Endothelial cell of umbilical vein (primary cell): Measurements from ENCODE around the gene MATN1. TPM values are rescaled to one million over a fixed set of nuclear protein-coding genes. Genes with fewer than 3 reads are reported as not detected.

Experiments
- BruUV-seq: library from RNA; stranded (reverse); fragments of 400-500 nt; replicated peaks from 2 replicates; lab custom pipeline; 2021; lab: Mats Ljungman, UMichigan
- CTCF ChIA-PET: fragments of 300-600, 350-600 bp; sonication (Branson Sonifier 250); formaldehyde crosslinking; loops from one replicate; lab custom pipeline; 2021; ENCODE audit warnings: antibody characterized with exemption, inconsistent platforms; lab: Charles Lee
- POLR2A ChIA-PET: fragments of 300-600, 350-600 bp; sonication (Branson Sonifier 250); formaldehyde crosslinking; loops from one replicate; lab custom pipeline; 2021; ENCODE audit warnings: antibody characterized with exemption, inconsistent platforms; lab: Charles Lee
- DNase-seq: peaks from one replicate; pipeline ENCODE4 v3.0.0-alpha.2; 2011; ENCODE audit warnings: low read depth, low spot score
- FAIRE-seq: peaks from 2 replicates; lab custom pipeline; 2011; peaks lifted over from hg19 to GRCh38; lab: Jason Lieb, UNC
- H2AFZ ChIP-seq: 2 replicates; pipeline ENCODE4 v1.6.0; 2012; ENCODE audit warnings: low read depth, low read length, control low read depth, inconsistent platforms
- H3K27ac ChIP-seq: 2 replicates; pipeline ENCODE4 v1.5.1; 2011; ENCODE audit warnings: low read depth, mild to moderate bottlenecking, control low read depth, low read length, moderate library complexity; ENCODE audit not compliant: insufficient read depth
- H3K27me3 ChIP-seq, 2 experiments: 2 replicates each; pipeline versions ENCODE4 v1.6.0 to v1.6.1; 2011; ENCODE audit warnings: low read length in 2 of 2, mixed read lengths in 1 of 2; ENCODE audit not compliant: control insufficient read depth in 2 of 2, insufficient read depth in 2 of 2
- H3K36me3 ChIP-seq, 2 experiments: 2 replicates in 1 of 2; 3 replicates in 1 of 2; pipeline ENCODE4 v1.5.1; 2011; ENCODE audit warnings: low read length in 2 of 2, mild to moderate bottlenecking in 1 of 2, moderate library complexity in 1 of 2; ENCODE audit not compliant: control insufficient read depth in 2 of 2, insufficient read depth in 2 of 2; ENCODE audit errors: extremely low read depth in 1 of 2
- H3K4me1 ChIP-seq: 3 replicates; pipeline ENCODE4 v1.5.1; 2011; ENCODE audit warnings: mild to moderate bottlenecking, low read length; ENCODE audit not compliant: control insufficient read depth, insufficient read depth; ENCODE audit errors: extremely low read depth
- H3K4me2 ChIP-seq: 2 replicates; pipeline ENCODE4 v1.6.1; 2011; ENCODE audit warnings: low read length, control low read depth, mixed read lengths; ENCODE audit not compliant: insufficient read depth
- H3K4me3 ChIP-seq, 3 experiments: fragments of 200-600 bp in 1 of 3; sonication (generic), shearing (Covaris generic) in 1 of 3; replicated peaks in 1 of 3; 2 replicates each; pipeline ENCODE4 v1.5.1; 2011 to 2016; ENCODE audit warnings: control low read depth in 3 of 3, low read length in 3 of 3, mild to moderate bottlenecking in 2 of 3, inconsistent platforms in 1 of 3, low read depth in 1 of 3, moderate library complexity in 1 of 3; ENCODE audit not compliant: insufficient read depth in 1 of 3
- H3K79me2 ChIP-seq: 2 replicates; pipeline ENCODE4 v1.6.0; 2012; ENCODE audit warnings: low read length, inconsistent platforms; ENCODE audit not compliant: control insufficient read depth, insufficient read depth
- H3K9ac ChIP-seq: replicated peaks from 2 replicates; pipeline ENCODE3; 2011; ENCODE audit warnings: low read length, control low read depth; ENCODE audit not compliant: insufficient read depth; ENCODE audit errors: extremely low read depth
- H3K9me1 ChIP-seq: replicated peaks from 3 replicates; pipeline ENCODE4 v1.6.0; 2011; ENCODE audit warnings: mild to moderate bottlenecking, low read length; ENCODE audit not compliant: control insufficient read depth, insufficient read depth; ENCODE audit errors: extremely low read depth
- H3K9me3 ChIP-seq: replicated peaks from 2 replicates; pipeline ENCODE4 v1.5.1; 2012; ENCODE audit warnings: low read length, inconsistent platforms; ENCODE audit not compliant: control insufficient read depth, insufficient read depth
- H4K20me1 ChIP-seq: replicated peaks from 2 replicates; pipeline ENCODE3; 2011; ENCODE audit warnings: mild to moderate bottlenecking, low read length; ENCODE audit not compliant: control insufficient read depth, insufficient read depth; ENCODE audit errors: extremely low read depth
- EZH2 ChIP-seq: IDR thresholded peaks from 2 replicates; pipeline ENCODE4 v1.6.1; 2012; ENCODE audit warnings: borderline replicate concordance, low read depth, mild to moderate bottlenecking, moderate library complexity, low read length, inconsistent platforms; ENCODE audit not compliant: severe bottlenecking
- FOS ChIP-seq: IDR thresholded peaks from 2 replicates; pipeline ENCODE4 v1.6.1; 2011; ENCODE audit warnings: mild to moderate bottlenecking, low read length, moderate library complexity, borderline replicate concordance; ENCODE audit not compliant: insufficient read depth
- GATA2 ChIP-seq: IDR thresholded peaks from 2 replicates; pipeline ENCODE4 v1.7.0; 2011; ENCODE audit warnings: low read depth, mild to moderate bottlenecking, moderate library complexity, mixed read lengths, low read length; ENCODE audit not compliant: insufficient read length, insufficient read depth
- JUN ChIP-seq: IDR thresholded peaks from 2 replicates; pipeline ENCODE4 v1.6.1; 2011; ENCODE audit warnings: borderline replicate concordance, low read depth; ENCODE audit not compliant: insufficient read length, insufficient read depth
- MYC ChIP-seq: IDR thresholded peaks from one replicate; pipeline ENCODE4 v1.6.1; 2011; ENCODE audit warnings: mild to moderate bottlenecking, low read depth, low read length
- POLR2A ChIP-seq: IDR thresholded peaks from 2 replicates; pipeline ENCODE4 v1.6.1; 2012; ENCODE audit warnings: low read depth, mild to moderate bottlenecking, control low read depth, low read length
- POLR2AphosphoS5 ChIP-seq: IDR thresholded peaks from 2 replicates; pipeline ENCODE4 v1.6.1; 2012; ENCODE audit warnings: low read depth, mild to moderate bottlenecking, control low read depth, low read length, moderate library complexity; ENCODE audit not compliant: insufficient read depth
- dilution Hi-C: fragments of 300-500 bp; cut with MboI; formaldehyde crosslinking; loops from one replicate; pipeline ENCODE4 v1.15.0; 2019; ENCODE audit warnings: low sequenced_read_pairs; ENCODE audit not compliant: extremely low pct_ligation_motif_present
- intact Hi-C: fragments of 100-400 bp; cut with micrococcal nuclease; formaldehyde crosslinking; loops from one replicate; pipeline ENCODE4 v1.10.0; 2022
- polyA plus RNA-seq, 4 experiments: library from polyadenylated mRNA; depleted of rRNA in 3 of 4; stranded (reverse) in 3 of 4; unstranded in 1 of 4; fragments of >200 nt; gene quantifications; 2 replicates each; pipeline versions ENCODE4 v1.2.1 to v1.2.3, GENCODE V29; 2011 to 2012; ENCODE audit warnings: missing spikeins in 1 of 4
- total RNA-seq: library from RNA; stranded (reverse); gene quantifications from 2 replicates; pipeline ENCODE4 v1.2.3, GENCODE V29; 2021
- TF ChIP-seq, protein P1 (sequence below), 2 donors: IDR thresholded peaks; 1 replicate in 1 of 2; 2 replicates in 1 of 2; pipeline ENCODE4 v1.5.1; 2011; ENCODE audit warnings: low read length in 2 of 2, mild to moderate bottlenecking in 2 of 2, moderate library complexity in 2 of 2, control low read depth in 1 of 2, inconsistent platforms in 1 of 2, low read depth in 1 of 2; ENCODE audit not compliant: insufficient read depth in 1 of 2; ENCODE audit errors: extremely low read depth in 1 of 2
- TF ChIP-seq, protein P2 (sequence below): IDR thresholded peaks from 2 replicates; pipeline ENCODE4 v1.6.1; 2011; ENCODE audit not compliant: insufficient read depth, insufficient read length

Gene MATN1
- total and polyA plus RNA-seq, 2 donors (not counting 3 experiments of a cell fraction or from before 2014, with no cell fraction given) = 0.29 to 0.36 TPM

DNA sequence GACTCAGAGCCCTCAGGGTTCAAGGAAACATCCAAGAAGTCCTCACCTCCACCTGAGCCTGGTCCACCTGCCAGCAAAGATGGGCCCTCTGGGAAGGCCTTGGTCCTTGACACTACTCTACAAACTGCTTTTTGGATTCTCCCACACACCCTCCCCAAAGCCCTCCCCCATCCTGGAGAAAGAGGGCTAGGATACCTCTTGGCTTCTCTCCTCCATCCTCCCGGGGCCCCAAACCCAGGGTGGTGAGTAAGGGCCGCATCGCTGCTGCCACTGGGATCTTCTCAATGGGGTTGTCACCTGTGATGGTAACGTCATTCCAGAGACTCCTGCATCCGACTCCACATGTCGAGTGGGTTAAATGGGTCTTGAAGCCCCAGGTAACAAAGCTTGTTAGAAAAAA, 26.6 kb downstream of the MATN1 start:
- Histone ChIP-seq H3K79me2 (no peaks in the 10 kb centered on the region), H4K20me1 (no peaks in the 10 kb centered on the region), H3K36me3 (no peaks in the 10 kb centered on the region), H3K27me3 (peaks cover 0 to 3% of the 10 kb centered on the region in 2 experiments), H3K4me2 (no peak overlapping the region), H2AFZ (no peak overlapping the region), H3K9me1 (no peaks in the 10 kb centered on the region), H3K27ac (no peak overlapping the region), H3K4me3 (no peak overlapping the region), H3K9me3 (no peaks in the 10 kb centered on the region), H3K4me1 (no peaks in the 10 kb centered on the region), H3K9ac (no peak overlapping the region)
- CTCF ChIA-PET = interaction anchor here (1.8 kb wide), 1 partner anchor 11 kb away, joined by 8 read pairs; no protein-coding TSS in a partner anchor
- intact Hi-C loops = no loop called here
- no TSS peak for BruUV-seq
- no peak for DNase-seq
- POLR2A ChIA-PET = no interaction called here
- dilution Hi-C loops = no loop called here
- TF ChIP-seq POLR2A = no peak
- TF ChIP-seq, protein P1, sequence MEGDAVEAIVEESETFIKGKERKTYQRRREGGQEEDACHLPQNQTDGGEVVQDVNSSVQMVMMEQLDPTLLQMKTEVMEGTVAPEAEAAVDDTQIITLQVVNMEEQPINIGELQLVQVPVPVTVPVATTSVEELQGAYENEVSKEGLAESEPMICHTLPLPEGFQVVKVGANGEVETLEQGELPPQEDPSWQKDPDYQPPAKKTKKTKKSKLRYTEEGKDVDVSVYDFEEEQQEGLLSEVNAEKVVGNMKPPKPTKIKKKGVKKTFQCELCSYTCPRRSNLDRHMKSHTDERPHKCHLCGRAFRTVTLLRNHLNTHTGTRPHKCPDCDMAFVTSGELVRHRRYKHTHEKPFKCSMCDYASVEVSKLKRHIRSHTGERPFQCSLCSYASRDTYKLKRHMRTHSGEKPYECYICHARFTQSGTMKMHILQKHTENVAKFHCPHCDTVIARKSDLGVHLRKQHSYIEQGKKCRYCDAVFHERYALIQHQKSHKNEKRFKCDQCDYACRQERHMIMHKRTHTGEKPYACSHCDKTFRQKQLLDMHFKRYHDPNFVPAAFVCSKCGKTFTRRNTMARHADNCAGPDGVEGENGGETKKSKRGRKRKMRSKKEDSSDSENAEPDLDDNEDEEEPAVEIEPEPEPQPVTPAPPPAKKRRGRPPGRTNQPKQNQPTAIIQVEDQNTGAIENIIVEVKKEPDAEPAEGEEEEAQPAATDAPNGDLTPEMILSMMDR (IDR thresholded peaks at IDR 0.05; ENCODE audit: extremely low read depth in 1 of 2, insufficient read depth in 1 of 2, low read depth in 1 of 2, low read length in 2 of 2) = no peak
- TF ChIP-seq MYC = no peak
- TF ChIP-seq POLR2AphosphoS5 = no peak
- TF ChIP-seq EZH2 = no peak
- no peak for TF ChIP-seq FOS
- no peak for TF ChIP-seq JUN
- TF ChIP-seq GATA2 = no peak
- TF ChIP-seq, protein P2, sequence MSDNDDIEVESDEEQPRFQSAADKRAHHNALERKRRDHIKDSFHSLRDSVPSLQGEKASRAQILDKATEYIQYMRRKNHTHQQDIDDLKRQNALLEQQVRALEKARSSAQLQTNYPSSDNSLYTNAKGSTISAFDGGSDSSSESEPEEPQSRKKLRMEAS = no peak
- no peak for FAIRE-seq
